ENCODE results near the gene SLC25A3. TPM values are rescaled to one million over a fixed set of nuclear protein-coding genes. Genes with fewer than 3 reads are reported as not detected.

Gene SLC25A3
- total and polyA plus RNA-seq, 2 donors from 2014 or later: 418 to 684 TPM

- Histone ChIP-seq H3K27me3 (ENCODE audit: control insufficient read depth, insufficient read depth, low read length) (no peaks in the 10 kb centered on the region), H3K9ac (ENCODE audit: low read length in 3 of 3) (peak overlapping the region; percentile 43 to 76 (median 61)), H3K36me3 (ENCODE audit: control insufficient read depth in 2 of 3, insufficient read depth in 3 of 3, low read length in 3 of 3) (peaks cover 3 to 8% (median 7%) of the 10 kb centered on the region in 3 donors), H3K27ac (ENCODE audit: low read depth in 2 of 2, low read length in 2 of 2) (peak overlapping the region in 1 of 2 donors; percentile 79), H3K4me3 (ENCODE audit: low read length in 3 of 3) (peak overlapping the region; percentile 76 to 88 (median 87)), H3K9me3 (ENCODE audit: control insufficient read depth in 2 of 3, insufficient read depth in 1 of 3, low read length in 3 of 3) (no peaks in the 10 kb centered on the region), H3K4me1 (ENCODE audit: control insufficient read depth in 2 of 3, insufficient read depth in 2 of 3, low read depth in 1 of 3, low read length in 3 of 3) (no peaks in the 10 kb centered on the region)
- intact Hi-C loops (cut with DNase I): loop anchor here (10.0 kb wide), 1 partner anchor 51 kb away; the partner anchor contains the start of gene SLC25A3
- peak in 2 of 5 donors; percentile 41 to 49 for DNase-seq
- no peak for FAIRE-seq
- no peak for TF ChIP-seq CTCF (IDR thresholded peaks at IDR 0.05; ENCODE audit: borderline replicate concordance, extremely low read depth, insufficient read depth)
These were observed 52.1 kb downstream of the SLC25A3 start for GRCh38 chr12:98645572-98646067.

- intact Hi-C loops (cut with DNase I): loop anchor here (10.0 kb wide), 1 partner anchor 52 kb away; the partner anchor contains the start of gene SLC25A3
- FAIRE-seq: no peak
- Histone ChIP-seq H3K4me1 (ENCODE audit: control insufficient read depth in 2 of 3, insufficient read depth in 2 of 3, low read depth in 1 of 3, low read length in 3 of 3) (no peaks in the 10 kb centered on the region), H3K27me3 (ENCODE audit: control insufficient read depth, insufficient read depth, low read length) (no peaks in the 10 kb centered on the region), H3K4me3 (ENCODE audit: low read length in 3 of 3) (peak overlapping the region; percentile 76 to 88 (median 87)), H3K36me3 (ENCODE audit: control insufficient read depth in 2 of 3, insufficient read depth in 3 of 3, low read length in 3 of 3) (peaks cover 3 to 8% (median 7%) of the 10 kb centered on the region in 3 donors), H3K9ac (ENCODE audit: low read length in 3 of 3) (peak overlapping the region in 1 of 3 donors; percentile 61), H3K27ac (ENCODE audit: low read depth in 2 of 2, low read length in 2 of 2) (no peak overlapping the region), H3K9me3 (ENCODE audit: control insufficient read depth in 2 of 3, insufficient read depth in 1 of 3, low read length in 3 of 3) (no peaks in the 10 kb centered on the region)
- DNase-seq: peak in 2 of 5 donors; percentile 26 to 43
- TF ChIP-seq CTCF (IDR thresholded peaks at IDR 0.05; ENCODE audit: borderline replicate concordance, extremely low read depth, insufficient read depth): peak; percentile 4
These were observed 53.0 kb downstream of the SLC25A3 start for GRCh38 chr12:98646294-98647090.

- FAIRE-seq: no peak
- H3K4me1 ChIP-seq (ENCODE audit: control insufficient read depth in 2 of 3, insufficient read depth in 2 of 3, low read depth in 1 of 3, low read length in 3 of 3): no peaks in the 10 kb centered on the region
- H3K9ac ChIP-seq (ENCODE audit: low read length in 3 of 3): no peak overlapping the region
- intact Hi-C loops (cut with DNase I): no loop called here
- TF ChIP-seq CTCF (IDR thresholded peaks at IDR 0.05; ENCODE audit: borderline replicate concordance, extremely low read depth, insufficient read depth): no peak
- no peak for DNase-seq
- no peak overlapping the region for H3K4me3 ChIP-seq (ENCODE audit: low read length in 3 of 3)
- H3K9me3 ChIP-seq (ENCODE audit: control insufficient read depth in 2 of 3, insufficient read depth in 1 of 3, low read length in 3 of 3): no peaks in the 10 kb centered on the region
- H3K27ac ChIP-seq (ENCODE audit: low read depth in 2 of 2, low read length in 2 of 2): no peak overlapping the region
- no peaks in the 10 kb centered on the region for H3K27me3 ChIP-seq (ENCODE audit: control insufficient read depth, insufficient read depth, low read length)
- peaks cover 3 to 8% (median 7%) of the 10 kb centered on the region in 3 donors for H3K36me3 ChIP-seq (ENCODE audit: control insufficient read depth in 2 of 3, insufficient read depth in 3 of 3, low read length in 3 of 3)
These were observed 57.8 kb downstream of the SLC25A3 start for GRCh38 chr12:98651328-98651727.

All from kidney (tissue), 14 donors.